Measurements from ENCODE around the gene PACSIN1.

Gene PACSIN1

GRCh38 chr6:34557228-34557627 lies 91.4 kb downstream of the PACSIN1 start:
- no peak overlapping the region for H3K27ac Mint-ChIP-seq
- no peak overlapping the region for H3K4me3 Mint-ChIP-seq
- H3K27me3 Mint-ChIP-seq = no peaks in the 10 kb centered on the region
- H3K9me3 Mint-ChIP-seq = no peaks in the 10 kb centered on the region
- no peaks in the 10 kb centered on the region for H3K4me1 Mint-ChIP-seq (ENCODE audit: low read depth)
- H3K36me3 Mint-ChIP-seq (ENCODE audit: low read depth) = no peaks in the 10 kb centered on the region

GRCh38 chr6:34558172-34558714 lies 92.4 kb downstream of the PACSIN1 start:
- Mint-ChIP-seq H3K9me3 (no peaks in the 10 kb centered on the region), H3K27me3 (no peaks in the 10 kb centered on the region), H3K4me1 (ENCODE audit: low read depth) (no peaks in the 10 kb centered on the region), H3K27ac (no peak overlapping the region), H3K36me3 (ENCODE audit: low read depth) (no peaks in the 10 kb centered on the region), H3K4me3 (no peak overlapping the region)

- Mint-ChIP-seq H3K27me3 (no peaks in the 10 kb centered on the region), H3K36me3 (ENCODE audit: low read depth) (no peaks in the 10 kb centered on the region), H3K4me1 (ENCODE audit: low read depth) (no peaks in the 10 kb centered on the region), H3K9me3 (no peaks in the 10 kb centered on the region), H3K27ac (no peak overlapping the region), H3K4me3 (no peak overlapping the region)
These were observed 93.9 kb downstream of the PACSIN1 start for GRCh38 chr6:34559651-34560365.

GRCh38 chr6:34560366-34561226 lies 94.7 kb downstream of the PACSIN1 start:
- Mint-ChIP-seq H3K9me3 (no peaks in the 10 kb centered on the region), H3K4me3 (no peak overlapping the region), H3K27ac (no peak overlapping the region), H3K36me3 (ENCODE audit: low read depth) (no peaks in the 10 kb centered on the region), H3K27me3 (no peaks in the 10 kb centered on the region), H3K4me1 (ENCODE audit: low read depth) (no peaks in the 10 kb centered on the region)

- H3K4me1 Mint-ChIP-seq (ENCODE audit: low read depth) = no peaks in the 10 kb centered on the region
- no peak overlapping the region for H3K4me3 Mint-ChIP-seq
- no peaks in the 10 kb centered on the region for H3K9me3 Mint-ChIP-seq
- H3K27ac Mint-ChIP-seq = no peak overlapping the region
- no peaks in the 10 kb centered on the region for H3K36me3 Mint-ChIP-seq (ENCODE audit: low read depth)
- H3K27me3 Mint-ChIP-seq = no peaks in the 10 kb centered on the region
These were observed 95.3 kb downstream of the PACSIN1 start for GRCh38 chr6:34561227-34561530.

- no peaks in the 10 kb centered on the region for H3K4me1 Mint-ChIP-seq (ENCODE audit: low read depth)
- no peaks in the 10 kb centered on the region for H3K27me3 Mint-ChIP-seq
- H3K9me3 Mint-ChIP-seq = no peaks in the 10 kb centered on the region
- no peaks in the 10 kb centered on the region for H3K36me3 Mint-ChIP-seq (ENCODE audit: low read depth)
- no peak overlapping the region for H3K4me3 Mint-ChIP-seq
- H3K27ac Mint-ChIP-seq = no peak overlapping the region
These were observed 96.5 kb downstream of the PACSIN1 start for GRCh38 chr6:34562350-34562749.

- no peaks in the 10 kb centered on the region for H3K27me3 Mint-ChIP-seq
- no peaks in the 10 kb centered on the region for H3K9me3 Mint-ChIP-seq
- H3K4me3 Mint-ChIP-seq = no peak overlapping the region
- no peaks in the 10 kb centered on the region for H3K36me3 Mint-ChIP-seq (ENCODE audit: low read depth)
- no peaks in the 10 kb centered on the region for H3K4me1 Mint-ChIP-seq (ENCODE audit: low read depth)
- H3K27ac Mint-ChIP-seq = no peak overlapping the region
These were observed 97.1 kb downstream of the PACSIN1 start for GRCh38 chr6:34562861-34563512.

GRCh38 chr6:34563513-34563870 lies 97.6 kb downstream of the PACSIN1 start:
- Mint-ChIP-seq H3K36me3 (ENCODE audit: low read depth) (no peaks in the 10 kb centered on the region), H3K27ac (no peak overlapping the region), H3K9me3 (no peaks in the 10 kb centered on the region), H3K4me3 (no peak overlapping the region), H3K27me3 (no peaks in the 10 kb centered on the region), H3K4me1 (ENCODE audit: low read depth) (no peaks in the 10 kb centered on the region)

GRCh38 chr6:34564181-34564580 lies 98.3 kb downstream of the PACSIN1 start:
- no peaks in the 10 kb centered on the region for H3K27me3 Mint-ChIP-seq
- H3K4me1 Mint-ChIP-seq (ENCODE audit: low read depth) = no peaks in the 10 kb centered on the region
- H3K36me3 Mint-ChIP-seq (ENCODE audit: low read depth) = no peaks in the 10 kb centered on the region
- H3K4me3 Mint-ChIP-seq = no peak overlapping the region
- no peaks in the 10 kb centered on the region for H3K9me3 Mint-ChIP-seq
- H3K27ac Mint-ChIP-seq = no peak overlapping the region

GRCh38 chr6:34565722-34566137 lies 99.9 kb downstream of the PACSIN1 start:
- Mint-ChIP-seq H3K27ac (peak overlapping the region; percentile 24), H3K27me3 (no peaks in the 10 kb centered on the region), H3K36me3 (ENCODE audit: low read depth) (no peaks in the 10 kb centered on the region), H3K4me1 (ENCODE audit: low read depth) (no peaks in the 10 kb centered on the region), H3K9me3 (no peaks in the 10 kb centered on the region), H3K4me3 (no peak overlapping the region)

- H3K36me3 Mint-ChIP-seq (ENCODE audit: low read depth) = no peaks in the 10 kb centered on the region
- H3K27ac Mint-ChIP-seq = no peak overlapping the region
- no peaks in the 10 kb centered on the region for H3K27me3 Mint-ChIP-seq
- no peaks in the 10 kb centered on the region for H3K9me3 Mint-ChIP-seq
- no peaks in the 10 kb centered on the region for H3K4me1 Mint-ChIP-seq (ENCODE audit: low read depth)
- H3K4me3 Mint-ChIP-seq = no peak overlapping the region
These were observed 101.1 kb downstream of the PACSIN1 start for GRCh38 chr6:34566830-34567546.

GRCh38 chr6:34568341-34569201 lies 102.7 kb downstream of the PACSIN1 start:
- Mint-ChIP-seq H3K4me1 (ENCODE audit: low read depth) (no peaks in the 10 kb centered on the region), H3K9me3 (no peaks in the 10 kb centered on the region), H3K27me3 (no peaks in the 10 kb centered on the region), H3K4me3 (no peak overlapping the region), H3K36me3 (ENCODE audit: low read depth) (no peaks in the 10 kb centered on the region), H3K27ac (no peak overlapping the region)

- Mint-ChIP-seq H3K27ac (no peak overlapping the region), H3K4me3 (no peak overlapping the region), H3K9me3 (no peaks in the 10 kb centered on the region), H3K36me3 (ENCODE audit: low read depth) (no peaks in the 10 kb centered on the region), H3K27me3 (no peaks in the 10 kb centered on the region), H3K4me1 (ENCODE audit: low read depth) (no peaks in the 10 kb centered on the region)
These were observed 103.6 kb downstream of the PACSIN1 start for GRCh38 chr6:34569361-34569973.
